Panc1 (cell line): ENCODE measurements around the gene BMP2K.

Source experiments
- CTCF ChIP-seq: fragments of 450-650 bp; IDR thresholded peaks from 2 replicates; pipeline ENCODE4 v1.5.1; 2017; ENCODE audit warnings: mild to moderate bottlenecking
- POLR2AphosphoS5 ChIP-seq: IDR thresholded peaks from 2 replicates; pipeline ENCODE4 v1.6.1; 2012; ENCODE audit warnings: mild to moderate bottlenecking, low read depth, low read length, moderate library complexity
- TCF7L2 ChIP-seq: IDR thresholded peaks from 2 replicates; pipeline ENCODE4 v1.6.1; 2011; ENCODE audit warnings: mild to moderate bottlenecking, low read depth, low read length, inconsistent platforms

GRCh38 chr4:78763251-78763650 lies 12.9 kb upstream of the BMP2K start:
- TF ChIP-seq TCF7L2 (no peak), CTCF (no peak), POLR2AphosphoS5 (no peak)
